GM12864 (cell line): Measurements from ENCODE around the gene TRIM33.

Experiments
- DNase-seq: peaks from one replicate; pipeline ENCODE4 v3.0.0-alpha.2; 2011; ENCODE audit warnings: low read depth
- H3K4me3 ChIP-seq: 2 replicates; pipeline ENCODE4 v1.5.1; 2011; ENCODE audit warnings: mild to moderate bottlenecking, low read depth, low read length, control low read depth
- CTCF ChIP-seq: IDR thresholded peaks from 2 replicates; pipeline ENCODE4 v1.5.1; 2011; ENCODE audit warnings: low read depth, mild to moderate bottlenecking, moderate library complexity, low read length, control low read depth, inconsistent platforms; ENCODE audit errors: missing control alignments

Gene TRIM33

GRCh38 chr1:114505148-114505561 lies 5.8 kb downstream of the TRIM33 start:
- H3K4me3 ChIP-seq, result no peak overlapping the region
- no peak for DNase-seq

GRCh38 chr1:114503916-114504422 lies 7.0 kb downstream of the TRIM33 start:
- no peak for TF ChIP-seq CTCF

More at GRCh38 chr1:114505148-114505561, 5.8 kb downstream of the TRIM33 start:
- TF ChIP-seq CTCF, result no peak

GRCh38 chr1:114502080-114502479 lies 8.9 kb downstream of the TRIM33 start:
- DNase-seq, result no peak
- H3K4me3 ChIP-seq, result no peak overlapping the region
- TF ChIP-seq CTCF, result no peak

More at GRCh38 chr1:114503916-114504422, 7.0 kb downstream of the TRIM33 start:
- H3K4me3 ChIP-seq, result no peak overlapping the region
- DNase-seq, result no peak

- H3K4me3 ChIP-seq, result no peak overlapping the region
- TF ChIP-seq CTCF, result no peak
- DNase-seq, result no peak
These were observed 11.5 kb downstream of the TRIM33 start for GRCh38 chr1:114499478-114499877.

GRCh38 chr1:114496089-114496488 lies 14.9 kb downstream of the TRIM33 start:
- DNase-seq, result no peak
- TF ChIP-seq CTCF, result no peak
- H3K4me3 ChIP-seq, result no peak overlapping the region

- TF ChIP-seq CTCF, result no peak
- DNase-seq, result no peak
- H3K4me3 ChIP-seq, result no peak overlapping the region
These were observed 15.5 kb downstream of the TRIM33 start for GRCh38 chr1:114495486-114495885.

GRCh38 chr1:114492978-114493377 lies 18.0 kb downstream of the TRIM33 start:
- no peak overlapping the region for H3K4me3 ChIP-seq
- no peak for TF ChIP-seq CTCF
- DNase-seq, result no peak
